KG1 (cell line): ENCODE measurements around the gene GH1.

Source experiments
- DNase-seq: peaks from one replicate; lab custom pipeline; 2025; lab: John Stamatoyannopoulos, UW

Gene GH1

DNA sequence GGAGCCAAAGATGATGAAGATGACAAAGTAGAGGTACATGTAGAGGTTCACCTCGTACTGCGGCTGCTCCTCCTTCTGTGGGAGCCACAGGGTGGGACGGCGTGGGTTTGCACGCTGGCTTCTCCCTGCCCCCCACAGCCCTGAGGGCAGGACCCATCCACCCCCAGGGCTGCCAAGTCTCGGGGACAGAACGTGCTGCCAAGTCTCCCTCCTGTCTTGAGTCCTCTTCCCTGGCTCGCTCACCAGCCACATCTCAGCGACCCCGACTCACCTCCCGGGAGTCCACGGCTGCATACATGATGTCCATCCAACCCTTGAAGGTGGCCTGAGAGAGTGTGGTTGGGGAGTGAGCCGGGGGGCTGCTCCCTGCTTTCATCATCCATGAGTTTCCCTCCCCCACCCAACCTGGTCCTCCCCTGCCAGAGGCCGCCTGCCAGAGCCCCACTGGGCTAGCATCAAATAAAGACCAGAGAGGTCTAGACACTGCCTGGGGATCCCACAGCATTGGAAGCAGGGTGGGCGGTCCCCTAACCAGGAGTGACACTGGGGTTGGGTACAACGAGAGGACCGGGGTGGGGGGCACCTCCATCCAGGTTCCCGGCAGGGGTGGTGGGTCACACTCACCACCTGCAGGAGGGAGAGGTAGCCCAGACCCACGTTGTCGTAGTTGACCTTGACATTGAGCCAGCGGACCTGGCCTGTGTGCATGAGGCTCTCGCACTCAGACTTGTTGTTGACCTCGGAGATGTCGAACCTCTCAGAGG lies 26.3 kb upstream of the GH1 start:
- DNase-seq: no peak

DNA sequence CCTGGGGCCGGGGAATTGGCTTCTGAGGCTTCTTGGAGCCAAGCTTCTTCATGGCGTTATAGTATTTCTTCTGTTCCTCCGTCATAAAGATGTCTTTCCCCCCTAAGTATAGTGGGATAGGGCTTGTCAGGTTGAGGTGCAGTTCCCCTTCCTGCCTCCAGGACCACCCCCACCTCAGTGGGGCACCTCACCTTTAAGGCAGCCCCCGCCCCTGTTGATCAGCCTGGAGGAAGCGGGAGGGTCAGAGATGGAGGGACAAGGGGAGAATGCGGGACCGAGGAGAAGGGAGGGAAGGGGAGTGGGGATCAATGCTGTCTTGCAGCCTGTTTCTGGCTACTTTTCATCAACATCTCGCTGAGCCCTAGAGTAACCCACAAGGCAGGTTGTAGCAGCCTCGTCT lies 25.1 kb upstream of the GH1 start:
- DNase-seq: no peak

DNA sequence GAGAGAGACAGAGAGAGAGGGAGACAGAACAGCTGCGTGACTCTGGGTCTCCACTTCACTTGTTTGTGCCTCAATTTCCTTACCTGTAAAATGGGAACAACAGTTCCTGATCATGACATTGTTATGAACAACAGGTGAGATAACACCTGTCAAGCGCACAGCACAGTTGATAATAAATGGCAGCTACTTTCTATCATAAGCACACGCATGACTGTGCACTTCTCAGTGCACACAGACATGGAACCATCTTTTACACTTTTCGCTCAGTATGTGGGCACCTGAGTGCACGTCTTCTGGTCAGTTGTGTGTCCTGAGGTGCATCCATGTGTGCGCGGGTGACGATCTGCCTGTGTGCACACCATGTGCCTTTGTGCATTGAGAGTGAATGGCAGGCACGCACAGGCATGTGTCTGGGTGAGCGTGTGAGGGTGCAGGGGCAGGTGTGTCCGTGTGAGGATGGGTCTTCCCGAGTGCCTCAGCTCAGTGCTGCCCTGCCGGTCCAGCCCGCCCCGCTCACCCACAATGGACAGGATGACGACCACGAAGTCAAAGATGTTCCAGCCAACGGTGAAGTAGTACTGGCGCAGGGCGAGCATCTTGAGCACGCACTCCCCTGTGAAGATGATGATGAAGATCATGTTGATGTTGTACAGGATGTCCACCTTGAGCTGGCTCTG lies 23.8 kb upstream of the GH1 start:
- DNase-seq: no peak

DNA sequence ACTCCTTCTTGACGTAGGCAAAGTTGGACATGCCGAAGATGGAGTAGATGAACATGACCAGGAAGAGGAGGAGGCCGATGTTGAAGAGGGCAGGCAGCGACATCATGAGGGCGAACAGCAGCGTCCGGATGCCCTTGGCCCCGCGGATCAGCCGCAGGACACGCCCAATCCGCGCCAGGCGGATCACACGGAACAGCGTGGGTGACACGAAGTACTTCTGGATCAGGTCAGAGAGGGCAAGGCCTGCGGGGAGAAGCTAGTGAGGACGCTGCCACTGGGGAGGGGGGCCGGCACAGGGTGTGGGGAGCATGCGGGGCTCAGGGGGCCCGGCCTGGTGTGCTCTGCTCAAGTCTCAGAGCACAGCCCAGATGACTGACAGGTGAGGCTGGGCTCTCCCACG lies 23.1 kb upstream of the GH1 start:
- no peak for DNase-seq

DNA sequence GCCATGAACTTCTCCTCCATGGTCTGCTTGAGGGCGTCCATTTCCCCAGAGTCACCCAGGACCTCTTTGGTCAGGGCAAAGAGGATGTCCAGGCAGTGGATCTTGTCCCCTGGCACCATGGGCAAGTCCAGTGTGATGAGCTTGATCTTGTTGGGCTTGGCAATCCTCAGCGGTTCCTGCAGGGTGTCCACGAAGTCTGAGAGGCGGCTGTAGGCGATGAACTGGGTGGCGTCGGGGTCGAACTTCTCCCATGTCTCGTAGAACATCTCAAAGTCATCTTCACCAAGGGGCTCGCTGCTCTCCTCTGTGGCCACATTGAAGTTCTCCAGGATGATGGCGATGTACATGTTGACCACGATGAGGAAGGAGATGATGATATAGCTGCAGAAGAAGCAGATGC lies 22.5 kb upstream of the GH1 start:
- DNase-seq: no peak

DNA sequence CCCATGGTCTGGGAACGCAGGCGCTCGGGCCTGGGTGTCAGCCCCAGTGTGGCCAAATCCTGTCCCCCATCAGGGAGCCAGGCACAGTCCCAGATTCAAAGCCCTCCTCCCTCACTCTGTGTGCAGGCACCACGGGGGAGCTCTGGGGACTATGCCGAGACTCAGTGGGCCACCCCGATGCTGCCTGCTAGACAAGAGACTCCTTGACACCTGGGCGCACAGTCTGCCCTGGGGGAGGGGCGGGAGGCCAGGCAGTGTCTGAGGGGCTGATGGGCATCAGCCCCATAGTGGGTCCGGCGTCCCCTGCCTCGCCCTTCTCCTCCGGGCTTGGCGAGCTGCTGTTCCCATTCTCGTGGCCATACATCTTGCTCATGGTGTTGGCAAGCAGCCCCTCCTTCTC lies 21.9 kb upstream of the GH1 start:
- DNase-seq: no peak

DNA sequence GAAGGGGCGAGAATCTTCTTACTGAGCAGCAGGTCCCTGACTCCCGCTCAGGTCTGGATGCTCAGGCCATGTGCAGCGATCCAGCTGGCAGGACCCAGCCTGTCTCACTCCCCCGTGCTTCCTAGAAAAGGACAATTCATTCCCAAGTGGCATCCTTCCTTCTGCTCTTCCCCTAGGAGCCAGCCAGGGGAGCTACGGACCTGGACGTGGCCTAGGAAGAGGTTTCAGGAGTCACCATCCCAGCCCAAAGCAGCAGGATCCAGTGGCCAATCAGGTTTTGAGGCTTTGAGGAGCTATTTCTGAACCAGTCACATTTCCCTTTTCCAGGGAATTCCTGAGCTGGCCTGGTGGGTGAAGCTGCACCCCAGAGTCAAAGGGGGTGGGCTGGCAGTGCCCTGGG lies 21.2 kb upstream of the GH1 start:
- DNase-seq: no peak

DNA sequence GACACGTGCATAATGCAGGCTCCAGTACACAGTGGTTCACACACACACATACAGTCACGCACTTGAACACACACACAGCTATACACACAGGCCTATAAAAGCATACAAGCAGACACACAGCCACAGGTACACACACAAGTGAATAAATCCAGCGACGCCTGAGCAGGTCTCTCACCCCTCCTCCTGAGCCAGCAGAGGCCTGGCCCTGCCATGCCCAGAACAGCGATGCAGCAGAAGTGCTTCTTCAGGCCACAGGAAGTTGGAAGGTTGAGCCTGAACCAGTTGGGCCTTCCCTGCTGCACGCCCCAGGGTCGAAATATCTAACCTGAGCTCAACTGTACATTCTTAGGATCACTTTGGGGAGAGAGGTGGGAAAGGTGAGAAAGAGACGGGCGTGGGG lies 20.8 kb upstream of the GH1 start:
- no peak for DNase-seq

DNA sequence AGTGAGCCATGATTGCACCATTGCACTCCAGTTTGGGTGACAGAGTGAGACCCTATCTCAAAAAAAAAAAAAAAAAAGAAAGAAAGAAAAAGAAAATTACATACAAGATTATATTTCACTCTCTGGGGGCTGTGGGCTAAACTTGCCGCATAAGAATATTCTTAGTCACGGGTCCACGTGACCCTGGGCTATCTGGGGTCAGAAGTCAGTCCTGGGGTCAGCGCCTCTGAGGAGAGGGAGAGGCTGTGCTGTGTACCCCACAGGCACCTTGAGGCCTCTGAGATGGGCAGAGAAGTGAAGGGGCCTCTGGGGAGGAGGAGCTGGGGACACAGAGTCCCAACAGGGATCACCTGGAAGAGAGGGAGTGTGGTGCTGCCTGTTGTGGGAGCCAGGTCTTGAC lies 19.3 kb upstream of the GH1 start:
- DNase-seq: no peak

DNA sequence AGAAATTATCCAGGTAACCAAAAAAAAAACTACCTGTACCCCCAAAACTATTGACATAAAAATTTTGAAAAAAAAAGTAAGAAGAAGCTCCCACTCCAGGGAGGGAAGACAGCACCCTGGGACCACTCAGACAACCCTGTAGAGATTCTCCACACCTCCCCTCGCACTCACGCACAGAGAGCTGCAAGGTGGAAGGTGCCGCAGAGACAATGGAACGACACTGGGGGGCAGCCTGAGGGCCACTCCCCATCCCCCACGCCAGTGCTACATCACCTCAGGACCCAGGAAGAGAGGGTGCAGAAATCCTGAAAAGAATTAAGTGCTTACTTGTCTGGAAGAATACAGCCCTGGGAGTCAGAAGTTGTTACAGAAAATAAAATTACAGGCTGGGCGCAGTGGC lies 18.7 kb upstream of the GH1 start:
- DNase-seq: no peak

DNA sequence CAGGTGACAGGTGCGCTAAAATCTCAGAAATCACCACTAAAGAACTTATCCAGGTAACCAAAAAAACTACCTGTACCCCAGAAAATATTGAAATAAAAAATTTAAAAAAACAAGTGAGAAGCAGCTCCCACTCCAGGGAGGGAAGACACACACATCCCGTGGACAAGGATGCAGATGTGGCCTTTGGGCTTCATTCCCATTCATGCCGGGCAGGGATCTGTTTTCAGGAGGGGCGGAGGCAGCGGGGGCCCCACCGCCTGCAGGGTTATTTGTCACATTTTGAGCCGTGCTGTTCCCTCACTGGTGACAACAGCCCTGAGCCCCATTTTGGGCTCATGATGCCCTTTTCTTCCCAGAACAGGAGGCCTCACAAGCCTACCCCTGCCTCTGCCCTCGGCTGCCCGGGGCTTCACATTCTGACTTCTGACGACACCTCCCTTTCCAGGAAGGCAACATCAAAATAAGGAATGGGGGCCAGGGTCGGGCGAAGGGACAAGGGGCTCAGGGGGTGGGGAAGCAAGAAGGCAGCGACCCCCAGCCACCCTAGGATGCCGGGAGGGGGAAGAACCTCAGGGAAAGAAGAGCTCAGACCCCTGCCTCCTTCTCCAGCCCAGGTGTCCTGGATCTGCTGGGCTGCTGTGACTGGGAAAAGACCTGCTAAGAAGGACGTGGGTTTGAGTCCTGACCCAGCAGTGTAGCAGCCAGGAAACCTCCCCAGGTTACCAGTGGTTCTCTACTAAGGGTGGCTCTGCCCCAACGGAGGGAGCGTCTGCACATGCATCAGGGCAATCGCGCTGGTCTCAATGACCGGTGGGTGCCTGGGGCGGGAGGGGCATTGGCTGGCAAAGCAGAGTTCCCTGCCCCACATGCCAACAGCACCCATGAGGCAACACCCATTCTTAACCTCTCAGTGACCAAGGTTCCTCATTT lies 15.8 kb upstream of the GH1 start:
- no peak for DNase-seq

DNA sequence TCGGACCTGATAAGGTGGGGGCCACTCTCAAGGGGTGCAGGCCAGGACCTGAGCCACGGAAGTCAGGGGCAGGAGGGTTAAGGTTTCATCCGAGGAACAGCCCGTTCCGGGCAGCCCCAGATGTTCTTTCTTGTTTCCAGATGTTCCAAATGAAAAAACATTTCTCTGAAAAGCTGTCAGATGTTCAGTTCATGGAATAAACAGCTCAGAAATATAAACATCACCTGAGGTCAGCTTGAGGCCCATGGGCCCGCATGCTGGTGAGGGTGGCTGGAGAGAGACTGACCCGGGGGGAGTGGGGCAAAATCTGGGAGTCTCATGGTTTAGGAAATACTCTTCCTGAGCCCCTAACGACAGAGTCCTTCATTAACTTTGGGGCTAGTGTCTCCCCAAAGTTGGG lies 15.0 kb upstream of the GH1 start:
- DNase-seq: no peak

DNA sequence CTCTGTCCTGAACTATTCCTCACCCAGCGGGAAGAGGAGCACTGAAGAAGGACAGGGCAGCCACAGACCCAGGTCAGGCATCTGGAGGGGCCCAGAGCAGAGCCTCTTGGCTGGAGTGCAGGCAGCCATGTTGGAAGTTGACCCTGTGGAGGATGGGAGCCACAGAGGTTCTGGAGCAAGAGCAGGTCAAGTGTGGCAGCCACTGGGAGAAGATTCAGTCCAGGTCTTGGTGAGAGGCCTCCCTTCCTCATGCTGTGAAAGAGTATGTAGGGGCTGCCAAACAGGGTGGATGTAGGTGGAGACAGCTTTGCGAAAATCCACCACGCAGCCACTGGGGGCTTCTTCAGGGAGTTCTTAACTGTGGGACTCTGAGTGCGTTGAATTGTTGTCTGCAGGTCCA lies 14.1 kb upstream of the GH1 start:
- no peak for DNase-seq

DNA sequence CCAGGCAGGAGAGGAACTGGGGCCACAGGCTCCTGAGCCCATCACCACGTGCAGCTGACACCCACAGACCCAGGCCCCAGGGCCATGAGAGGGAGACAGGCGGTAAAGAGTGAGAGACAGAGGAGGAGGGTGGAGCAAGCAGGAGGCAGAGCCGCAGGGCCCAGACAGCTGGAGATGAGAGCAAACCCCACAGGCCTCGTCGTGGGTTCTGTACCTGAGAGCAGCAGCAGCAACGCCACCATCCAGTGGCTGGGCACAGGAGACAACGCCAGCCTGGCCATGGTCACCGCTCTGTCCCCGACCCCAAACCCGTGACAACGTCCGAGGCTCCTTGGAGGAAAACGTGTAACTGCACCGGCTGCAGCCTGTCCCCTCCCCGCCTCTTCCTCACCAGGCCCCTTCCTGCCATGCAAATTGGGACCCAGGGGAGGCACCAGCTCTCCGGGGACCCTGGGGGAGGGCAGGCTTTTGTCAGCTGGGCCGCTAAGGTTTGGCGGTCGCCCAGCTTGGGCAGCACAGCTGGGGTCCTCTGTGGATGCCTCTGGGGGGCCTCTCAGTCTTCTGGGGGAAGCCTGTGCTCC lies 13.4 kb upstream of the GH1 start, which contains the start of gene CD79B:
CD79B (minus strand) TSS at position 351 of the 581 bp plus-strand sequence; CDS start at position 281, 70 bp downstream.
- DNase-seq: no peak

DNA sequence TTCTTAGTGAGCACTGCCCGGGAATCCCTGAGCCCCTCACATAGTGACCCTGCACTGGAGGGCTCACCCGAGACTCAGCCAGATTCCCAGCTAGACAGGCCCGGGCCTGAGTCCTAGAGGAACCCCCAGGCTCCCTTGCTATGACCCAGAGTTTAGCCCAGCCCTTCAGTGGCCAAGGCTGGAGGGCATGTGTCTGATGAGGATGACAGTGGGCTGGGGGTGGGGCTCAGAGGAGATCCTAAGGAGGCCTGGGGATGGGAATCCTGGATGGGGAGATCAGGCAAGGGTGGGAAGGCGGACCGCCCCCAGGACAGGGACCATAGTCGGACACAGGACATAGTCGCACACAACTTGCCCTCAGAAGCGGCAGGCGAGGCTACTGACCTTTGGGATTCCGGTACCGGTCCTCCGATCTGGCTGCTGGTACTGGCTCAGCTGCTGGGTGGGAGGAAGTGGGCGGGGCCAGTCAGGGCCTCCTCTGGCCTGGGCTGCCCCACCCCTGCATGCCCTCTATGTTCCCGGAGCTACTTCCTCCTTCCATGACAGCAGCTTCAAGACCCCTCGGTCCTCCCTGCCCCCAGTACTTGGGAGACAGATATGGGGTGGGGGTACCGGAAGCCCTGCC lies 12.4 kb upstream of the GH1 start:
- DNase-seq: no peak

DNA sequence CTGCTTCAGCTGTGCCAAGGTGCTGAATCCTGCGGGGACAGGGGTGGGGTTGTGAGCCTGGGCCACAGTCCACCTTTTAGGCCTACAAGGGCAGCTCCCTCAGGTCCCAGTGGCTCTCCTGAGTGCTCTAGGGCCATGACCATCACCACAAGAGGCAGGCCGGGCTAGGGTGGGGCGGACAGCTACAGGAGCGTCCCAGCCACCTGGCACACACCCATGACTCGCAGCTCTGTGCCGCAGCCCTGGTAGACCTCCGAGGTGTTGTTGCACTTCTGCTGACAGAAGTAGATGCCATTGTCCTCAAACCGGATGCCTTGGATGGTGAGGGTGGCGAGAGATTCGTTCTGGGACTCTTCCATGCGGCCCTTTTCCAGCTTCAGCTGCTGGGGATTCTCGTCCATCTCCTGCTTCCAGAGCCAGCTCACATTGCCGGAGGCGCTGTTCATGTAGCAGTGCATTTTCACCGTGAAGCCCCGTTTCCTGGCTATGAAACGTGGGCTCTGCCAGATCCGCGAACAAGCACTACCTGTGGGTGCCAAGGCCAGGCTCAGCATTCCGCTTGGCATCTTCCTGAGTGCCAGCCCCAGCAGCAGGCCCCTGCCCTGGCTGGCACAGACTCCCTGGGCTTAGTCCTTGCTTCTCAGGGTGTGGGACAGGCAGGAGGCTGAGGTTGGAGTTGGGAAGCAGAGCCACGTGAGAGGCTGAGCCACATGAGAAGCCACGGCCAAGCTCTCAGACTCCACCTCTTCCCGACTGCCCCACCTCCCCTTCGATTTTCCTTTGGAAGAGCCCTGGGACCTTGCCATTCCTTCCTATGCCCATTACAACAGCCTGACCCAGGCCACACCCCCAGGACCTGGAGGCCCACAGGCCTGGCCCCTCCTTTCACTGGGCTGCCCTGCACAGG lies 11.5 kb upstream of the GH1 start:
- no peak for DNase-seq

DNA sequence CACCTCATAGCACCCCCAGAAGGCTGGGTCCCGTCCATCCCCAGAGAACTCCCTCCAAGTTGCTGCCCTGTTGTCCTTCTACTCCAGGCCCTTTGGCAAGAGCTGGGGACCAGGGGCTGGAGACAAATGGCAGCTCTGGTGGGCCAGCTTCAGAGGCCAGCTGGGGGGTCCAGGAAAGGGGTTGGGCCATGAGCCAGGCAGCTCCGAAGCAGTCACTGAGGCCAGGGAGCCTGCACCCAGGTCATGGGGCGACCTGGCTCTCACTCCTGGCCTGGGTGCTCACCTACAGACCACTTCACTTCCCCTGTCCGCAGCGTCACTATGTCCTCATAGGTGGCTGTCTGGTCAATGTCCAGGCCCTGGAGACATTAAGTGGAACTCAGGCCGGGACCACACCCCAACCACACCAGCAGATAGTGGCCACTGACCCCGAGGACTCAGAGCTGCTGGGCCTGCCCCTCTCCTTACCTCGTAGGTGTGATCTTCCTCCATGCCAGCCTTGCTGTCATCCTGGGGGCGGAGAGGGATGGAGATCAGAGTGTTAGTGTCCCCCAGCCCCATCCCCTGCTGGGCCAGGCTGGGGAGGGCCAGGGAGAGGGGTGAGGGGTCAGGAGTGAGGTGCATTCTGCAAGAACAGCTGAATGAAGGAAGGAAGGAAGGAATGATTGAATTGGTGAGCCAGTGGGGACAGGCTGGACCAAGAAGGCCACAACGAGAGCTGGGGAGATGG lies 10.5 kb upstream of the GH1 start:
- DNase-seq: no peak

DNA sequence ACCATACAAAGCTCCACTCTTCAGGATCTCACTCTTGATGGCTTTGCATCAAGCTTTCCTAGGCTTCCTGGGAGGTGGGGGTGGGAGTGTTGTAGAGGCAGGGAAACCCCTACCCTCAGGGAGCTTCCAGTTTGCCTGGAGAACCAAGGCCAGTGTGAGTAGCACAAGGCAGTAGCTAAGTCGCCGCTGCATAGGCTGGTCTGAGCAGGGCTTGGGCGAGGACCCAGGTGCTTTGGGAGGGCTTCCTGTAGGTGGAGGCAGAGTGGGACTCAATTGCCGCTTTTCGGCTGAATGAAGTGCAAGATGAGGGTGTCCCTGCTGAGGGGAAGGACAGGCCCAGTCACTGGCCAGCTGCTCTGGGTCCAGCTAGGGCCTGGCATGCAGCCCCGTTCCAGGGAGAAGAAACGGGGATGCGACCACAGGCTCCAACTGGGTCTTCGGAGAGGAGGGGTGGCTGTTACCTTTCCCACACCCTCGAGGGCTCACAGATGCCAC lies 9.6 kb upstream of the GH1 start:
- no peak for DNase-seq

DNA sequence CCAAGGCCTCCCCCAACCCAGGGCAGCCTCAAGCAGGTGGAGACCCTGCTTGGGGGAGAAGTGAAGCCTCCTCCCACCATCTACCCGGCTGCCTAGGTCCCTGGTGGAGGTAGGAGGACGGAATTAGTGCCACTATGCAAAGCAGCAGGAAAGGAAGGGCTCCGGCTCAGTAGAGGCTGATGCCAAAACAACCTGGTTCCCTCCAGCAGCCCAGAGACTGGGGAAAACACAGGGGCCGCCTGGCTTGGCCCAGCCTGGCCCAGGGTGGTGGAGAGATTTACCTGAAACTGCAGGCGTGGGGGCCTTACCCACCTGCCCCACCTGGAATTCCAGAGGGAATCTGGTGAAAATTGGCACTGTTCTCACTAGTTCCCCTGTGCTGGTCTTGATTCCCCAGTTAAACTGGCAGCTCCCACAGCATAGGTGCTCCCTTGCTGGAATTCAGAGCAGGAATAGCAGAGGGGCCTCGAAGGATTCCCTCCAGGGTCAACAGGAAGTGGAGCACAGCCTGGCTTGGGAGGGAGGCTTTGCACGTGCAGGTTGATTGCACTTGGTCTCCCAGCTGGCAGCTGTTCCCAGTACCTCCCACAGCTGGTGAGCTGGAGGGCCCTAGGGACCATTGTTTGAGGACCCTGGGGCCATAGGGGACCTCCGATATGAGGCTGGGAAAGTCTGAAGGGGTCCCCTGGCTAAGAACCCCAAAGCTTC lies 9.0 kb upstream of the GH1 start:
- DNase-seq: no peak
